HG03095 (cell line): ENCODE data around the gene FUBP1.
A peak's percentile ranks its signal among the peaks of the same experiment; 100 is the strongest.
"Not testable (repeated sequence)": the region's sequence is repeated elsewhere in the genome, so short reads cannot be mapped to it uniquely, and the experiment has no call there.

Experiments used
- ATAC-seq: cut with Tn5 transposase; IDR thresholded peaks from one replicate; pipeline ENCODE4 v1.9.1; 2021; ENCODE audit warnings: moderate library complexity; ENCODE audit not compliant: unreplicated experiment

FUBP1 gene

GRCh38 chr1:77990629-77991204, 11.8 kb upstream of the FUBP1 start:
- no peak for ATAC-seq

DNA sequence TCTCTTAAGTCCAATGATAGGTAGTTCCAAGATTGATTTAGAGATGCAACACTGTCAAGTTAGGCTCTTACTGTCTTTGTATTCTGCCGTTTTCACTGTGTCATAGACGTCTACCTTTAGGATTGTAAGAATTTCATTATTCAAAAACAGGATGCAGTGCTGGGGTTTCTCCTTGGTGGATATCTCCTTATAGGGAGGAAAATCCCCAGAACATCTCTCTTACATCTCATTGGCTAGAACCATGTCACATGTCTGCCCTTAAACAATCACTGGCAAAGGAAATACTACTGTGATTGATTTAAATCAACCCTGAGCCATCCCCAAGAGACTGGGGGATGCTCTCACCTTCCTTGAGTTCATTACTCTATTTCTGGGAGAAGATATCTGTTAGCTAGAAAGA, 10.9 kb upstream of the FUBP1 start:
- no peak for ATAC-seq

- ATAC-seq, result no peak
Observed at GRCh38 chr1:77987919-77988318, 9.0 kb upstream of the FUBP1 start.

DNA sequence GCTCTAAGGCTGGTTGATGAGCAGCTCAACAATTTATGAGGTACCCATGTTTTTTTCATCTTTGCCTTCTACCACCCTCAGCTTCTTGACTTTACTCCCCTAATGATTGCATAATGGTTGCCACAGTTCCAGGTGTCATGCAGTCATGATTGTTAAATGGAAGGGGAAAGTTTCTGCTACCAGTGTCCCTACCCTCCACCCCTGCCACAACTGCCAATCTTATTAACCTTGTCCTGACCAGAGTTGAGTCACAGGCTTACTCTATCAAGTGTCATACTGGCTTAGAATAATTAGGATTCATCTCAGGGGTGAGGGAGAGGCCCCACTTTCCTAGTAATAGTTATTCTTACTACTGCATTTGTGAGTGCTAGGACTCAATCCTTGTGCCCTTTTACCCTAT, 7.9 kb upstream of the FUBP1 start:
- no peak for ATAC-seq

DNA sequence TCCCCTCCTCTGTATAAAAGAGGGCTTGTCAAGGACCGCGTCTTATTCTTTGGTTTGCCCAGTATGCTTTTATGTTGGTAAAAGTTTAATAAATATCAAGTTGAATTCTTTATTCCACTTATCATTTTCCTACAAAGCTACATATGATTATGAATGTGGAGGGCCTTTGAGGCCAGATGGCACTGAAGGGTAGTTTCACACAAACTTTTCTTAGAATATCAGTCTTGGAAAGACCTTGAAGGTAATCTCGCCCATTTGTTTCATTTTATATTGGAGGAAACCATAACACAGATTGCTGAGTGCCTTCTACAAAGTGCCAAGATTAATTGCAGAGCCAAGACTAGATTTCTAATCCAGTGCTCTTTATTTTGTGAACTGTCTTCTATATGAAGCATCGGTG, 5.8 kb upstream of the FUBP1 start:
- ATAC-seq, result no peak

DNA sequence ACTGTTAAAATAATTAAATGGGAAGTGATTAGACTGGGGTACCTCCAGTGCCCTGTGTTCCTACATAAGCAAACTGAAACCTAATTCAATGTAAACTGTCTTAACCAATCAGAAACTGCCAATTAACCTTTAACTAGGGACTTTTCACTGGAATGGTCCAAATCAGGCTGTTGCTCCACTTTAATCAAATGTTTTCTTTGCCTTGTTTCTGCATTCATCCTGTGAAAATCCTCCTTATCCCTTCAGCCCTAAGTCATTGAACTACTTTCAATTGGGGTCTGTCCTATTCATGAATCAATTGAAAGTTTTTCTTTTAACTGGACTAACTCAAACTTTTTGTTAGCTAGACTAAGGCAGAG, 5.1 kb upstream of the FUBP1 start:
- ATAC-seq, result no peak

- ATAC-seq, result not testable (repeated sequence)
Observed at GRCh38 chr1:77983352-77983996, 4.6 kb upstream of the FUBP1 start.

DNA sequence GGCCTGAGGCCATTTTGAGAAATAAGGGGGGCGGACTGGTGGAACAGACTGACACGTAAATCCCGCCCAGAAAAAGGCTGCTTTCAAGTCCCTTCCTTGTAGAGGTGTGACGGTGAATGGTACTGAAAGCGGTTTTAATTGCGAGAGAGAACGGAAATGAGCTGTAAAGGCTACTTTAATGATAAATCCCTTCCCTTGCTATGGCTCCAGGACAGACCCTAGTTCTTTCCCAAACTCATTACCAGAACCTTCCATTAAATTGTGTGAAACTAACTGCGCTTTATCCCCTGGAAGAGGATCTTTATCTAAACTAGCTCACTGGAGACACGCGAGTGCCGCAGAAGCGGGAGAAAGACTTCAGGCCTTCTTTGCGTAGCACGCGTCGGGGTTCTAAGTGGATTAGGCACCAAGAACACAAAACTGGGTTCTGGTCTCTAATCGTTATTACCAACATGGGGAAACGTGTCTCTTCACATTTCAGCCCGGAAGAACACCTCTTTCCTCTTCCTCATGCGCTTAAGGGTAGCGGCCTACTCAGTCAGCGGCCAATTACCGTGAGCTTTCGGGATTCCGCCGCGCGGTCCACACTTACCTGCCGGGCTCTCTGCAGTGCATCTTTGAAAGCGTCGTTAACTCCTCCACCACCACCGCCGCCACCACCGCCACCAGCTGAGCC, 441 bp downstream of the FUBP1 start:
- ATAC-seq, result peak; percentile 69

GRCh38 chr1:77977989-77978292, 931 bp downstream of the FUBP1 start:
- ATAC-seq, result no peak

- no peak for ATAC-seq
Observed at GRCh38 chr1:77976433-77977076, 2.3 kb downstream of the FUBP1 start.

GRCh38 chr1:77975907-77976306, 3.0 kb downstream of the FUBP1 start:
- no peak for ATAC-seq

- no peak for ATAC-seq
Observed at GRCh38 chr1:77975386-77975785, 3.5 kb downstream of the FUBP1 start.

GRCh38 chr1:77972080-77972479, 6.8 kb downstream of the FUBP1 start:
- ATAC-seq, result no peak

- no peak for ATAC-seq
Observed at GRCh38 chr1:77970192-77970591, 8.7 kb downstream of the FUBP1 start.

GRCh38 chr1:77966291-77966690, 12.6 kb downstream of the FUBP1 start:
- no peak for ATAC-seq

DNA sequence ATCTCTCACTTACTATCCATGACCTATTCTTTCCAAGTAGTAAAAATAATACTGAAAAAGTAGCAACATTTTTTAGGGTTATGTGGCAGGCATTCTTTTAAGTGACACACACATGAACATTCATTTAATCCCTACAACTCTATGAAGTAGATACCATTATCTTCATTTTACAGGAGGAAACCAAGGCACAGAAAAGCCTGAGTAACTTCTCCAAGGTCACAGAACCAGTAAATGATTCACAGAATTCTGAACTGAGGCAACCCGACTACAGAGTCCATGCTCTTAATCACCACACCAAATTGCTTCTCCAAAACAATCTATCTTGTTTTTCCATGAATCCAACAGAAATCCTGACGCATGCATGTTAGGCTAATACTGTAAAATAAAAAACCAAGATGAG, 17.5 kb downstream of the FUBP1 start:
- ATAC-seq, result no peak

DNA sequence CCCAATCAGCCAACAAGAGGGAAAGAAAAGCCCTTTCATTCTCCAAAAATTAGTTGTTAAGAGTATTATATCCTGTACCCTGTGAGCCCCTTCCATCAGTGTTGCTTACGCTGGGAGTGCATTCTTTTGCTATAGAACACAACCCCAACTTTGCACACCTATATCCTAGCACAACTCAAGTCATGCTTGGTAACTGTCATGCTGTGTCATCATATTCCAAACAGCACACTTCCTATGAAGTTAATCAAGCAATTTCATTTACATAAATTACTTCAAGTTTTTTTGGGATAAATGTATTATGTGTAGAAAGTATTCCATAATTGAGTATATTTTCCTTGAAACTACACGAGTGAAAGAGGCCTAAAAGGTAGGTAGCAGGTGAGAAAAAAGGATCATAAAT, 20.0 kb downstream of the FUBP1 start:
- no peak for ATAC-seq

DNA sequence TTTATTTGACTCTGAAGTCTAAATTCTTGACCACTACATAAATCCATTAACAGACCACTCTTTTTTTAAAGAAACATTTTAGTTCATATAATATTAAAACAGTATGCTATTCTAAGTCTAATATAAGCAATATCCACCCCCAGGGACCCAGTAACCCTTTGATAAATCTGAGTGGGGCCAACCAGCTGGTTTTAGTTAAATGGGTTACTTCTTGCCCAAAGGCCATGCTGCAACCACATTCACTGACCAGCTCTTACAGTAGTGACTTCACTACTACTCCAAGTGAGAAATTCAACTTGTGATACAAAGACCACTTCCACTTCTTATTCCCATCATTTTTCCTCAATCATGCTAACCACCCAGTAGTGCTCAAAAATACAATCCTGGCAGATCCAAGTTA, 20.5 kb downstream of the FUBP1 start:
- no peak for ATAC-seq

- ATAC-seq, result no peak
Observed at GRCh38 chr1:77956464-77956863, 22.4 kb downstream of the FUBP1 start.

GRCh38 chr1:77955709-77956108, 23.2 kb downstream of the FUBP1 start:
- ATAC-seq, result no peak

GRCh38 chr1:77954521-77954920, 24.4 kb downstream of the FUBP1 start:
- ATAC-seq, result no peak

GRCh38 chr1:77953907-77954306, 25.0 kb downstream of the FUBP1 start:
- no peak for ATAC-seq
